NT2/D1 (cell line): Measurements from ENCODE around the gene RHBDD1.

ENCODE experiments used
- DNase-seq: peaks from one replicate; pipeline ENCODE4 v3.0.0-alpha.2; 2011; ENCODE audit warnings: low read depth, low spot score
- H3K27me3 ChIP-seq: 2 replicates; pipeline ENCODE4 v1.6.0; 2011; ENCODE audit warnings: mild to moderate bottlenecking; ENCODE audit not compliant: insufficient read length, insufficient read depth
- H3K36me3 ChIP-seq: 2 replicates; pipeline ENCODE4 v1.6.1; 2011; ENCODE audit warnings: mild to moderate bottlenecking, low read length, mixed read lengths; ENCODE audit not compliant: insufficient read depth, insufficient read length
- H3K4me1 ChIP-seq: 2 replicates; pipeline ENCODE4 v1.5.1; 2011; ENCODE audit not compliant: insufficient read depth, insufficient read length
- H3K4me3 ChIP-seq: 2 replicates; pipeline ENCODE4 v1.5.1; 2011; ENCODE audit warnings: low read depth; ENCODE audit not compliant: insufficient read length
- H3K9ac ChIP-seq: 2 replicates; pipeline ENCODE4 v1.6.0; 2011; ENCODE audit warnings: low read depth; ENCODE audit not compliant: insufficient read length
- H3K9me3 ChIP-seq: 2 replicates; pipeline ENCODE4 v1.5.1; 2011; ENCODE audit warnings: mild to moderate bottlenecking, low read length; ENCODE audit not compliant: insufficient read depth
- SUZ12 ChIP-seq: IDR thresholded peaks from 2 replicates; pipeline ENCODE4 v1.6.1; 2011; ENCODE audit not compliant: insufficient read length, insufficient read depth; ENCODE audit errors: extremely low read depth
- YY1 ChIP-seq: IDR thresholded peaks from 2 replicates; pipeline ENCODE4 v1.6.1; 2011; ENCODE audit not compliant: insufficient read length, insufficient read depth
- ZNF274 ChIP-seq: IDR thresholded peaks from 2 replicates; pipeline ENCODE4 v1.6.1; 2011; ENCODE audit warnings: mild to moderate bottlenecking, low read depth, low read length

The RHBDD1 gene

GRCh38 chr2:226796012-226796839, 39.6 kb upstream of the RHBDD1 start:
- Histone ChIP-seq H3K9me3 (peaks cover 12% of the 10 kb centered on the region; the same call in 1 of the 2 replicates), H3K36me3 (peaks cover 47% of the 10 kb centered on the region), H3K4me1 (peaks cover 8% of the 10 kb centered on the region), H3K4me3 (no peak overlapping the region), H3K27me3 (no peaks in the 10 kb centered on the region), H3K9ac (no peak overlapping the region)
- no peak for DNase-seq
- no peak for TF ChIP-seq SUZ12
- no peak for TF ChIP-seq ZNF274
- no peak for TF ChIP-seq YY1

- Histone ChIP-seq H3K9me3 (peaks cover 12% of the 10 kb centered on the region; the same call in 1 of the 2 replicates), H3K4me1 (peaks cover 8% of the 10 kb centered on the region), H3K9ac (no peak overlapping the region), H3K36me3 (peaks cover 47% of the 10 kb centered on the region), H3K4me3 (no peak overlapping the region), H3K27me3 (no peaks in the 10 kb centered on the region)
- no peak for DNase-seq
- no peak for TF ChIP-seq YY1
- no peak for TF ChIP-seq SUZ12
- no peak for TF ChIP-seq ZNF274
Observed at GRCh38 chr2:226796840-226797288, 39.0 kb upstream of the RHBDD1 start.

- Histone ChIP-seq H3K9ac (no peak overlapping the region), H3K4me1 (peaks cover 8% of the 10 kb centered on the region), H3K27me3 (no peaks in the 10 kb centered on the region), H3K36me3 (peaks cover 47% of the 10 kb centered on the region), H3K9me3 (peaks cover 12% of the 10 kb centered on the region; the same call in 1 of the 2 replicates), H3K4me3 (no peak overlapping the region)
- DNase-seq: no peak
- no peak for TF ChIP-seq SUZ12
- TF ChIP-seq ZNF274: no peak
- TF ChIP-seq YY1: no peak
Observed at GRCh38 chr2:226797289-226797988, 38.4 kb upstream of the RHBDD1 start.

- H3K4me3 ChIP-seq: peak overlapping the region; percentile 72
- peaks cover 8% of the 10 kb centered on the region for H3K4me1 ChIP-seq
- H3K9me3 ChIP-seq: peaks cover 12% of the 10 kb centered on the region; the same call in 1 of the 2 replicates
- TF ChIP-seq ZNF274 (no peak), SUZ12 (no peak), YY1 (no peak)
- no peak for DNase-seq
- H3K27me3 ChIP-seq: no peaks in the 10 kb centered on the region
- H3K36me3 ChIP-seq: peaks cover 47% of the 10 kb centered on the region
- H3K9ac ChIP-seq: peak overlapping the region; percentile 59
Observed at GRCh38 chr2:226797989-226798421, 37.8 kb upstream of the RHBDD1 start.

GRCh38 chr2:226798422-226799210, 37.2 kb upstream of the RHBDD1 start:
- peaks cover 8% of the 10 kb centered on the region for H3K4me1 ChIP-seq

GRCh38 chr2:226799211-226799975, 36.5 kb upstream of the RHBDD1 start, which contains the start of gene IRS1:
IRS1 (minus strand) TSS chr2:226799820; CDS start chr2:226798738, 1,082 bp downstream.
- Histone ChIP-seq H3K4me1 (peaks cover 8% of the 10 kb centered on the region), H3K36me3 (peaks cover 38% of the 10 kb centered on the region), H3K9ac (peak within 1 kb of the TSS; percentile 92), H3K27me3 (no peaks in the 10 kb centered on the region), H3K9me3 (peaks cover 12% of the 10 kb centered on the region; the same call in 1 of the 2 replicates), H3K4me3 (peak within 1 kb of the TSS; percentile 72)
- TF ChIP-seq YY1: no peak
- peak; percentile 77 for DNase-seq

More at GRCh38 chr2:226798422-226799210, 37.2 kb upstream of the RHBDD1 start:
- Histone ChIP-seq H3K36me3 (peaks cover 45% of the 10 kb centered on the region), H3K9me3 (peaks cover 12% of the 10 kb centered on the region; the same call in 1 of the 2 replicates), H3K4me3 (peak overlapping the region; percentile 72), H3K9ac (peak overlapping the region; percentile 92), H3K27me3 (no peaks in the 10 kb centered on the region)
- TF ChIP-seq SUZ12 (no peak), YY1 (no peak), ZNF274 (no peak)
- no peak for DNase-seq
